OCI-LY1 (cell line): Measurements from ENCODE around the gene DEFB131B.
"Not testable (repeated sequence)": the region's sequence is repeated elsewhere in the genome, so short reads cannot be mapped to it uniquely, and the experiment has no call there.

Experiments
- H2AFZ ChIP-seq: fragments of 200-600 bp; sonication (generic), shearing (Covaris generic); 2 replicates; pipeline ENCODE4 v1.6.0; 2014; ENCODE audit warnings: antibody characterized with exemption, mild to moderate bottlenecking, low read length
- H3F3A ChIP-seq: fragments of 200-600 bp; sonication (generic), shearing (Covaris generic); 2 replicates; pipeline ENCODE4 v1.6.0; 2014; ENCODE audit warnings: mild to moderate bottlenecking, antibody characterized with exemption, low read length, moderate library complexity; ENCODE audit not compliant: insufficient read depth
- H3K27ac ChIP-seq: fragments of 200-600 bp; sonication (generic); 2 replicates; pipeline ENCODE4 v1.5.1; 2014; ENCODE audit warnings: low read length, mixed run types, mild to moderate bottlenecking, low read depth; ENCODE audit not compliant: poor library complexity, severe bottlenecking
- H3K27me3 ChIP-seq: fragments of 200-600 bp; sonication (generic); 2 replicates; pipeline ENCODE4 v1.6.0; 2014; ENCODE audit warnings: antibody characterized with exemption, mild to moderate bottlenecking, low read length, moderate library complexity; ENCODE audit not compliant: insufficient read depth
- H3K36me3 ChIP-seq: fragments of 200-600 bp; sonication (generic); 2 replicates; pipeline ENCODE4 v1.6.1; 2014; ENCODE audit warnings: mild to moderate bottlenecking, antibody characterized with exemption, low read length, moderate library complexity, mixed read lengths; ENCODE audit not compliant: insufficient read depth
- H3K4me1 ChIP-seq: fragments of 200-600 bp; sonication (generic); 2 replicates; pipeline ENCODE4 v1.5.1; 2014; ENCODE audit warnings: mild to moderate bottlenecking, low read length, moderate library complexity; ENCODE audit not compliant: insufficient read depth, severe bottlenecking
- H3K4me2 ChIP-seq: fragments of 200-600 bp; sonication (generic), shearing (Covaris generic); 2 replicates; pipeline ENCODE4 v1.6.1; 2014; ENCODE audit warnings: low read length
- H3K4me3 ChIP-seq: fragments of 200-600 bp; sonication (generic); 2 replicates; pipeline ENCODE4 v1.5.1; 2014; ENCODE audit warnings: low read length, low read depth, mild to moderate bottlenecking, mixed read lengths; ENCODE audit not compliant: poor library complexity, severe bottlenecking
- H3K79me2 ChIP-seq: fragments of 200-600 bp; shearing (Covaris generic); 2 replicates; pipeline ENCODE4 v1.6.1; 2016; ENCODE audit warnings: mixed run types, low read length, mixed read lengths; ENCODE audit not compliant: insufficient read depth
- H3K9ac ChIP-seq: fragments of 200-600 bp; sonication (generic), shearing (Covaris generic); 2 replicates; pipeline ENCODE4 v1.6.1; 2014; ENCODE audit warnings: mild to moderate bottlenecking, low read length, mixed read lengths
- H3K9me2 ChIP-seq: fragments of 200-600 bp; sonication (generic), shearing (Covaris generic); 2 replicates; pipeline ENCODE4 v1.6.1; 2014; ENCODE audit warnings: low read depth, mild to moderate bottlenecking, low read length, mixed read lengths
- H3K9me3 ChIP-seq: fragments of 200-600 bp; shearing (Covaris generic); 2 replicates; pipeline ENCODE4 v1.6.1; 2014; ENCODE audit warnings: low read length, mixed read lengths
- H4K20me1 ChIP-seq: fragments of 200-600 bp; sonication (generic), shearing (Covaris generic); 2 replicates; pipeline ENCODE4 v1.6.0; 2016; ENCODE audit warnings: mild to moderate bottlenecking, low read length; ENCODE audit not compliant: insufficient read depth
- EZH2 ChIP-seq: fragments of 200-600 bp; sonication (generic), shearing (Covaris generic); IDR thresholded peaks from 2 replicates; pipeline ENCODE4 v1.8.0; 2017; ENCODE audit warnings: borderline replicate concordance, mixed run types, mild to moderate bottlenecking, antibody characterized with exemption, low read length, moderate library complexity, mixed read lengths
- TF ChIP-seq, protein P1 (sequence below): fragments of 200-600 bp; sonication (generic), shearing (Covaris generic); IDR thresholded peaks from 2 replicates; pipeline ENCODE4 v1.5.1; 2017; ENCODE audit warnings: mild to moderate bottlenecking, antibody characterized with exemption, low read length, moderate library complexity, mixed read lengths

The DEFB131B gene

DNA sequence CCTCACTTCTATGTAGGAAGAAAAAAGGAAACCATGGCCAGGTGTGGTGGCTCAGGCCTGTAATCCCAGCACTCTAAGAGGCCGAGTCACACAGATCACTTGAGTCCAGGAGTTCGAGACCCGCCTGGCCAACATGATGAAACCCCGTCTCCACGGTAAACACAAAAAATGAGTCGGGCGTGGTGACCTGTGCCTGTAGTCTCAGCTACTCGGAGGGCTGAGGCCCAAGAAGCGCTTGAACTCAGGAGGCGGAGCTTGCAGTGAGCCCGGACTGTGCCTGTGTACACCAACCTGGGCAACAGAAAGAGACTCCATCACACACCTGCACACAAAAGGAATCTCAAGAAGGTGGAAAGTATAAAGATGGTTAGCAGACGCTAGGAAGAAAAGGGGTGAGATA lies 17.7 kb downstream of the DEFB131B start:
- no peaks in the 10 kb centered on the region for H3K79me2 ChIP-seq
- no peak overlapping the region for H3K9ac ChIP-seq
- H3K4me3 ChIP-seq: no peak overlapping the region
- H3K9me3 ChIP-seq: no peaks in the 10 kb centered on the region
- no peaks in the 10 kb centered on the region for H3K9me2 ChIP-seq
- no peaks in the 10 kb centered on the region for H3K4me1 ChIP-seq
- no peaks in the 10 kb centered on the region for H3F3A ChIP-seq
- H2AFZ ChIP-seq: no peak overlapping the region
- TF ChIP-seq, protein P1, sequence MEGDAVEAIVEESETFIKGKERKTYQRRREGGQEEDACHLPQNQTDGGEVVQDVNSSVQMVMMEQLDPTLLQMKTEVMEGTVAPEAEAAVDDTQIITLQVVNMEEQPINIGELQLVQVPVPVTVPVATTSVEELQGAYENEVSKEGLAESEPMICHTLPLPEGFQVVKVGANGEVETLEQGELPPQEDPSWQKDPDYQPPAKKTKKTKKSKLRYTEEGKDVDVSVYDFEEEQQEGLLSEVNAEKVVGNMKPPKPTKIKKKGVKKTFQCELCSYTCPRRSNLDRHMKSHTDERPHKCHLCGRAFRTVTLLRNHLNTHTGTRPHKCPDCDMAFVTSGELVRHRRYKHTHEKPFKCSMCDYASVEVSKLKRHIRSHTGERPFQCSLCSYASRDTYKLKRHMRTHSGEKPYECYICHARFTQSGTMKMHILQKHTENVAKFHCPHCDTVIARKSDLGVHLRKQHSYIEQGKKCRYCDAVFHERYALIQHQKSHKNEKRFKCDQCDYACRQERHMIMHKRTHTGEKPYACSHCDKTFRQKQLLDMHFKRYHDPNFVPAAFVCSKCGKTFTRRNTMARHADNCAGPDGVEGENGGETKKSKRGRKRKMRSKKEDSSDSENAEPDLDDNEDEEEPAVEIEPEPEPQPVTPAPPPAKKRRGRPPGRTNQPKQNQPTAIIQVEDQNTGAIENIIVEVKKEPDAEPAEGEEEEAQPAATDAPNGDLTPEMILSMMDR: no peak
- TF ChIP-seq EZH2: no peak
- H3K36me3 ChIP-seq: no peaks in the 10 kb centered on the region; the same call in 1 of the 2 replicates
- H4K20me1 ChIP-seq: no peaks in the 10 kb centered on the region
- no peak overlapping the region for H3K4me2 ChIP-seq
- no peaks in the 10 kb centered on the region for H3K27me3 ChIP-seq
- H3K27ac ChIP-seq: no peak overlapping the region

DNA sequence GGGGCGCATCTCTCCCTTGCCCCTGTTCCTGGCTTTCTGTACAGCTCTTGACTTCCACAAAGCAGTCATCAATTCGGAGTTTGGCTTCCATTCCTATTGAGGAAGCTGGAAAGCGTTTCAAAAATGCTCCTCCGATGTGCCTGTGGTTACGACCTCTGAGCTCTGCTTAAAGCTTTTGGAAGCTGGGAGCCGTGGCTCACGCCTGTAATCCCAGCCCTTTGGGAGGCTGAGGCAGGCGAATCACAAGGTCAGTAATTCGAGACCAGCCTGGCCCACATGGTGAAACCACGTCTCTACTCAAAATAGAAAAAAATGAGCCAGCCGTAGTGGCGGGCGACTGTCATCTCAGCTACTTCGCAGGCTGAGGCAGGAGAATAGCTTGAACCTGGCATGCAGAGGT lies 22.9 kb downstream of the DEFB131B start:
- H3K4me3 ChIP-seq, H4K20me1 ChIP-seq, H3K9me3 ChIP-seq, H3K9me2 ChIP-seq, H3K27ac ChIP-seq, H3K79me2 ChIP-seq, H3K9ac ChIP-seq, H3K4me1 ChIP-seq, H2AFZ ChIP-seq, H3F3A ChIP-seq, H3K27me3 ChIP-seq, H3K4me2 ChIP-seq: not testable (repeated sequence)
- peaks cover 21% of the 10 kb centered on the region for H3K36me3 ChIP-seq

DNA sequence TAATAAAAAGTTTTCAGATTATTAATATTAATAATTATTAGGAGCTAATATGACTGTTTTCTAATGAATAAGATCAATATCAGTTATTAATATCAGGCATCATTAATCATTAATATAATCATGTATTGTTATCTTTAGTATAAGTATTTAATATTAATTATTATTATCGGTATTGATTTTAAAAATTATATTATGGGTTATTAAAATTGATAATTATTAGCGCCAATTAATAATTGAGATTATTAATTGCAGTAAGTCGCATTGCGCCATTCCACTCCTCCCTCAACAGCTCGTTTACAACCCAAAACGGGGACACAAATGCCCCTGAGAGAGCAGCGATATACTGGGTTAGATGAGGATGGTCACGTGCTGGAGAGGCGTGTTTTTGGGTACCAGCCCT lies 30.0 kb downstream of the DEFB131B start:
- H3K4me1 ChIP-seq: no peaks in the 10 kb centered on the region
- no peaks in the 10 kb centered on the region for H3K27me3 ChIP-seq
- H4K20me1 ChIP-seq: no peaks in the 10 kb centered on the region
- H3K4me3 ChIP-seq: no peak overlapping the region
- no peak overlapping the region for H3K4me2 ChIP-seq
- H3F3A ChIP-seq: no peaks in the 10 kb centered on the region
- no peak for TF ChIP-seq EZH2
- TF ChIP-seq, protein P1: no peak
- no peaks in the 10 kb centered on the region for H3K9me2 ChIP-seq
- no peak overlapping the region for H2AFZ ChIP-seq
- H3K9ac ChIP-seq: no peak overlapping the region
- H3K36me3 ChIP-seq: peaks cover 36% of the 10 kb centered on the region
- no peak overlapping the region for H3K27ac ChIP-seq
- H3K79me2 ChIP-seq: no peaks in the 10 kb centered on the region
- no peaks in the 10 kb centered on the region for H3K9me3 ChIP-seq

DNA sequence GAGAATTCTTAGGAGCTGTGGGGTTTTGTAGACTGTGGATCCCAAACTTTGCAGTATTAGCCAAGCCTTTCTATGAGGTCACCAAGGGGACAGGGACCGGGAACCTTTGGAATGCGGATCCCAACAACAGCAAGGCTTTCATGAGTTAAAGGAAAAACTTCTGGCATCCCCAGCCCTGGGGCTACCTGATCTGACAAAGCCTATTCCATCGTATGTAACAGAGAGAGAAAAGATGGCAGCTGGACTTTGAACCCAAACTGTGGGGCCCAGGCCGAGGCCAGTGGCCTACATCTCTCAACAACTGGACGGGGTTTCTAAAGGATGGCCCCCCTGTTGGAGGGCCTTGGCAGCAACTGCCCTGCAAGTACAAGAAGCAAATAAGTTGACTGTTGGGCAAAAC lies 32.5 kb downstream of the DEFB131B start:
- H3K27ac ChIP-seq, H4K20me1 ChIP-seq, H3K4me1 ChIP-seq, H3K27me3 ChIP-seq, H3K79me2 ChIP-seq, H3K9me3 ChIP-seq, H2AFZ ChIP-seq, H3K9me2 ChIP-seq, H3K9ac ChIP-seq, H3F3A ChIP-seq, H3K4me2 ChIP-seq, H3K4me3 ChIP-seq: not testable (repeated sequence)
- H3K36me3 ChIP-seq: peaks cover 39% of the 10 kb centered on the region

DNA sequence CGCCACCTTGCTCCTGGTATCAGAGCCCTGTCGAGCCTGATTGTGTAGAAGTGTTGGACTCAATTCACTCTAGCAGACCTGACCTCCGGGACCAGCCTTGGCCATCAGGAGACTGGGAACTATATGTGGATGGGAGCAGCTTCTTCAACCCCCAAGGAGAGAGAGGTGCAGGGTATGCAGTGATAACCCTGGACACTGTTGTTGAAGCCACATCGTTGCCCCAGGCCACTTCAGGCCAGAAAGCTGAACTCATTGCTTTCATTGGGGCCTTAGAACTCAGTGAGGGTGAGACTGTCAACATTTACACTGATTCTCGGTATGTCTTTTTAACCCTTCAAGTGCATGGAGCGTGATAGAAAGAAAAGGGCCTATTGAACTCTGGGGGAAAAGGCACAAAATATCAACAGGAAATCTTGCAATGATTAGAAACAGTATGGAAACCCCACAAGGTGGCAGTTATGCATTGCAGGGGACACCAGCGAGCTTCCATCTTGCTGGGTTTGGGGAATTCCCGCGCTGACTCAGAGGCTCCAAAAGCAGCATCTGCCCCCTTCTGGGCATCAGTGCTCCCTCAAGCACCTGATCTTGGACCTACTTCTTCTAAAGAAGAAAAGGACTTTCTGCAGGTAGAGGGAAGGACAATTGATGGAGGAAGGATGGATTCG lies 33.2 kb downstream of the DEFB131B start:
- not testable (repeated sequence) for H3K9ac ChIP-seq, H4K20me1 ChIP-seq, H3K4me1 ChIP-seq, H3K9me2 ChIP-seq, H3K4me2 ChIP-seq, H3K4me3 ChIP-seq, H3K27ac ChIP-seq, H3F3A ChIP-seq, H3K9me3 ChIP-seq, H3K27me3 ChIP-seq, H3K79me2 ChIP-seq, H2AFZ ChIP-seq
- H3K36me3 ChIP-seq: peaks cover 39% of the 10 kb centered on the region

DNA sequence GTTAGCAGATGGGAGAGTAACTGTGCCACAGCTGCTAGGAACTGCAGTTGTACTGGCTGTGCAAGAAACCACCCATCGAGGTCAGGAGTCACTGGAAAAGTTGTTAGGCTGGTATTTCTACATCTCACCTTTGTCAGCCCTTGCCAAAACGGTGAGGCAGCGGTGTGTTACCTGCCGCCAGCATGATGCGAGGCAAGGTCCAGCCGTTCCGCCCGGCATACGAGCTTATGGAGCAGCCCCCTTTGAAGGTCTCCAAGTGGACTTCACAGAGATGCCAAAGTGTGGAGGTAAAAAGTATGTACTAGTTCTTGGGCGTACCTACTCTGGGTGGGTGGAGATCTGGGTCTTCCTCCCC lies 33.7 kb downstream of the DEFB131B start:
- H3K4me3 ChIP-seq, H3K9me3 ChIP-seq, H4K20me1 ChIP-seq, H3K9me2 ChIP-seq, H3K9ac ChIP-seq, H3K4me1 ChIP-seq, H3K4me2 ChIP-seq, H3K27ac ChIP-seq, H2AFZ ChIP-seq, H3K27me3 ChIP-seq, H3F3A ChIP-seq, H3K79me2 ChIP-seq: not testable (repeated sequence)
- H3K36me3 ChIP-seq: peaks cover 37% of the 10 kb centered on the region
